Measurements from ENCODE around the gene TIGIT.

The TIGIT gene

DNA sequence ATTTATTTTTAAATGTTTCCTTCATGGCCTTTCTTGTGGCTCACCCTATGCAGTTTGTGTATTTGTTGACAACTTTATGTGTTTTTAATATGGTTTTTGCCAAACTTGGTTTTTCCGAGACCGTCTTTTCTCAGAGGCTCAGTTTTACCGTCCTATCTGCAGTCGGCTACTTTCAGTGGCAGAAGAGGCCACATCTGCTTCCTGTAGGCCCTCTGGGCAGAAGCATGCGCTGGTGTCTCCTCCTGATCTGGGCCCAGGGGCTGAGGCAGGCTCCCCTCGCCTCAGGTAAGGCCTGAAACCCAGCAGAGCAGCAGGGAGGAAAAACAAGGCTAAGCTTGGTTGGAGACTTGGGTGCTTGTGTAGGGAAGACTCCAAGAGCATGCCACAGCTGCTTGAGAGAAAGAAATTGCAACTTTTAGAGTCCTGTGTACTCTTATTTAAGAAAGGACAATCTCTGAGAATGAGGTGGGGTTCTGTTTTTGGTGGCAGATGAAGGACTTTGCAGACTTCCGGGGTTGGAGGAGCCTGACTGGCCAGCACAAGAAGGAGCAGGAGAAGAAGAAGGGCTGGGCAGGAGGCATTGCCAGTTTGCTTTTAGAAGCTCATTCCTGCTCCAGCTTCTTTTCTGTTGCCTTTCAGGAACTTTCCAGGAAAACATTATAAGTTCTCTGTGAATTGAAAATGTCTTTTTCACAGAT lies at the start of gene TIGIT:
Gene TIGIT, plus strand, starts transcription at position 191 of the 698 bp plus-strand sequence. Its CDS starts 34 bp downstream, at position 225.
- H3K9me3 ChIP-seq (ENCODE audit: insufficient read depth, low read length), result no peaks in the 10 kb centered on the region
- no peaks in the 10 kb centered on the region for H3K27me3 ChIP-seq (ENCODE audit: insufficient read depth, insufficient read length)
- TF ChIP-seq YY1 (IDR thresholded peaks at IDR 0.05; ENCODE audit: insufficient read depth, insufficient read length) (no peak), SUZ12 (IDR thresholded peaks at IDR 0.05; ENCODE audit: extremely low read depth, insufficient read depth, insufficient read length) (no peak), ZNF274 (IDR thresholded peaks at IDR 0.05; ENCODE audit: low read depth, low read length) (no peak)
- peaks cover 6% of the 10 kb centered on the region for H3K4me1 ChIP-seq (ENCODE audit: insufficient read depth, insufficient read length)
- H3K9ac ChIP-seq (ENCODE audit: insufficient read length, low read depth), result no peak within 1 kb of the TSS
- no peak within 1 kb of the TSS for H3K4me3 ChIP-seq (ENCODE audit: insufficient read length, low read depth)
- no peaks in the 10 kb centered on the region for H3K36me3 ChIP-seq (ENCODE audit: insufficient read depth, insufficient read length, low read length)
- DNase-seq (ENCODE audit: low read depth, low spot score), result no peak

DNA sequence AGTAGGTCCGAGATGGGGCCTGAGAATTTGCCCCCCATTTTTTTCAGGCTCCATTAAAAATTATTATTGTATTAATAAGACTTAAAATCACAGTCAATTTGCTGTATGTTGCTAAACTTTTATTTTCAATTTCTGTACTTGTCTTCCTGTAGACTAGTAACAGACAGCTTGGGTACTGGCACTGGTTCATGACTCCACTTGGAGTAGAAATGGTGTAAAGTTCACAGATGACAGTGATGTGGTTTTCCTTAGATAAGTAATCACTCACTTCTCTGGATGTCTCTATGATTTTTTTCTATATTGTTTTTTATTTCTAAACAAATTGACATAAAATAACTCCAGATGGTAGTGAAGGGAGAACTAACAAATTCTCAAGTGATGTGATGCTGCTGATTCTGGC lies 40.9 kb upstream of the TIGIT start:
- H3K4me3 ChIP-seq (ENCODE audit: insufficient read length, low read depth), result no peak overlapping the region
- H3K4me1 ChIP-seq (ENCODE audit: insufficient read depth, insufficient read length), result no peaks in the 10 kb centered on the region
- no peaks in the 10 kb centered on the region for H3K27me3 ChIP-seq (ENCODE audit: insufficient read depth, insufficient read length)
- no peaks in the 10 kb centered on the region for H3K36me3 ChIP-seq (ENCODE audit: insufficient read depth, insufficient read length, low read length)
- DNase-seq (ENCODE audit: low read depth, low spot score), result no peak
- TF ChIP-seq YY1 (IDR thresholded peaks at IDR 0.05; ENCODE audit: insufficient read depth, insufficient read length), result no peak
- no peak for TF ChIP-seq ZNF274 (IDR thresholded peaks at IDR 0.05; ENCODE audit: low read depth, low read length)
- no peak for TF ChIP-seq SUZ12 (IDR thresholded peaks at IDR 0.05; ENCODE audit: extremely low read depth, insufficient read depth, insufficient read length)
- H3K9me3 ChIP-seq (ENCODE audit: insufficient read depth, low read length), result no peaks in the 10 kb centered on the region
- no peak overlapping the region for H3K9ac ChIP-seq (ENCODE audit: insufficient read length, low read depth)

DNA sequence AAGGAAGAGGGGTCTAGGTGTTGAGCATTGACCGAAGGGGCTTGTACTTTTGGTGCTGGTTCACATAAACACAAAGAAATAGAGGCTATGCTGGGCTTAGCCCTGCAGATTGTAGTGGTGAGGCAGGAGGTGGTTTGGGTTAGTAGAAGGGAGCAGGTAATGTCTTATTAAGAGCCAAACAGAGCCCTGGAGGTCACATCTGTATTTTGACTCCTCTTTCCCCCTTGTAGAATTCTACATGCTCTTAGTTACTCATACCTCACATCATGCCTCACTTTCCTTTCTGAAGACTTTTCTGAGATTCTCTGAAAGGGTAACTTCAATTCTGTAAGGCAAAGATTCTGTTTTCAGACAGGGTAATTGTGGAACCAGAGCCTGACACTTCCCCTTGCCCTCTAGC lies 40.3 kb upstream of the TIGIT start:
- no peaks in the 10 kb centered on the region for H3K4me1 ChIP-seq (ENCODE audit: insufficient read depth, insufficient read length)
- H3K9me3 ChIP-seq (ENCODE audit: insufficient read depth, low read length), result no peaks in the 10 kb centered on the region
- no peaks in the 10 kb centered on the region for H3K36me3 ChIP-seq (ENCODE audit: insufficient read depth, insufficient read length, low read length)
- H3K4me3 ChIP-seq (ENCODE audit: insufficient read length, low read depth), result no peak overlapping the region
- H3K27me3 ChIP-seq (ENCODE audit: insufficient read depth, insufficient read length), result no peaks in the 10 kb centered on the region
- DNase-seq (ENCODE audit: low read depth, low spot score), result no peak
- no peak overlapping the region for H3K9ac ChIP-seq (ENCODE audit: insufficient read length, low read depth)
- TF ChIP-seq ZNF274 (IDR thresholded peaks at IDR 0.05; ENCODE audit: low read depth, low read length) (no peak), YY1 (IDR thresholded peaks at IDR 0.05; ENCODE audit: insufficient read depth, insufficient read length) (no peak), SUZ12 (IDR thresholded peaks at IDR 0.05; ENCODE audit: extremely low read depth, insufficient read depth, insufficient read length) (no peak)

DNA sequence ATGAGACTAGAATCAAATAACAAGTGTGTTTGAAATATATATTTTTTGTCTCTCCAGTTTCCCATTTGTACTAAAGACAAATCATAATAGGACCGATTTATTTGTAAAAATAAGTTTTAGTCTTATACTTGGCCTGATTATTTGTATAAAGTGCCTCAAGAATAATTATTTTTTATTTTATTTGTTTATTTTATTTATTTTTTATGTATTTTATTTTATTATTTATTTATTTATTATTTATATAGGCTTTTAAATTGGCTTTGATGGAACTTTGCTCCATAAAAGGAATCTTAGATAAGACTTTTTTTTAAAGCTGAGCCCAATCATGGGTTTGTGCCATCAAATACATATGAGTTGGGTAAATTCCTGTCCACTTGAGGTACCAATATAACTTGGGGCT lies 34.3 kb upstream of the TIGIT start:
- no peak for DNase-seq (ENCODE audit: low read depth, low spot score)
- no peaks in the 10 kb centered on the region for H3K27me3 ChIP-seq (ENCODE audit: insufficient read depth, insufficient read length)

DNA sequence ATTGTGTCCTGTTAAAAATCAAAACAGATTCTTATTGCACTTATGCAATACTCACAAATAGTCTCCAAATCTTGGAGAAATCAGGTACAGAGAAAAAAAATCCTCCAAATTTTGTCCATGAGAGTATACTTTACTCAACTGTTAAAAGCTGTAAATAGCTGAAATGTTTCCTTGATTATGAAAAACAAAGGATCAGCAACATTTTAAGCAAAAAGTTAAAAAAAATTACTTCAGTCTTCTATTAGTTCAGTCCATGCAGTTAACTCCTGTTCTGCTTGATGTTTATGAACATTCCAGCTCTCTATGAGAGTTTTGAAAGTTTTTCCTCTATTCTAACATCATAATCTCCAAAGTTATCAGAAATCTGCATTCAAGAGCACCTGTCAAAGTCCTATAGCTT lies 33.7 kb upstream of the TIGIT start:
- Histone ChIP-seq H3K9me3 (ENCODE audit: insufficient read depth, low read length) (peaks cover 18% of the 10 kb centered on the region; the same call in 1 of the 2 replicates), H3K4me1 (ENCODE audit: insufficient read depth, insufficient read length) (no peaks in the 10 kb centered on the region), H3K4me3 (ENCODE audit: insufficient read length, low read depth) (no peak overlapping the region), H3K9ac (ENCODE audit: insufficient read length, low read depth) (no peak overlapping the region), H3K36me3 (ENCODE audit: insufficient read depth, insufficient read length, low read length) (no peaks in the 10 kb centered on the region), H3K27me3 (ENCODE audit: insufficient read depth, insufficient read length) (no peaks in the 10 kb centered on the region)
- TF ChIP-seq SUZ12 (IDR thresholded peaks at IDR 0.05; ENCODE audit: extremely low read depth, insufficient read depth, insufficient read length) (no peak), ZNF274 (IDR thresholded peaks at IDR 0.05; ENCODE audit: low read depth, low read length) (no peak), YY1 (IDR thresholded peaks at IDR 0.05; ENCODE audit: insufficient read depth, insufficient read length) (no peak)
- no peak for DNase-seq (ENCODE audit: low read depth, low spot score)

More for the DNA sequence above, 34.3 kb upstream of the TIGIT start:
- Histone ChIP-seq H3K4me3 (ENCODE audit: insufficient read length, low read depth) (no peak overlapping the region), H3K9ac (ENCODE audit: insufficient read length, low read depth) (no peak overlapping the region), H3K9me3 (ENCODE audit: insufficient read depth, low read length) (peaks cover 18% of the 10 kb centered on the region; the same call in 1 of the 2 replicates), H3K4me1 (ENCODE audit: insufficient read depth, insufficient read length) (no peaks in the 10 kb centered on the region), H3K36me3 (ENCODE audit: insufficient read depth, insufficient read length, low read length) (no peaks in the 10 kb centered on the region)
- TF ChIP-seq YY1 (IDR thresholded peaks at IDR 0.05; ENCODE audit: insufficient read depth, insufficient read length), result no peak
- TF ChIP-seq ZNF274 (IDR thresholded peaks at IDR 0.05; ENCODE audit: low read depth, low read length), result no peak
- no peak for TF ChIP-seq SUZ12 (IDR thresholded peaks at IDR 0.05; ENCODE audit: extremely low read depth, insufficient read depth, insufficient read length)

DNA sequence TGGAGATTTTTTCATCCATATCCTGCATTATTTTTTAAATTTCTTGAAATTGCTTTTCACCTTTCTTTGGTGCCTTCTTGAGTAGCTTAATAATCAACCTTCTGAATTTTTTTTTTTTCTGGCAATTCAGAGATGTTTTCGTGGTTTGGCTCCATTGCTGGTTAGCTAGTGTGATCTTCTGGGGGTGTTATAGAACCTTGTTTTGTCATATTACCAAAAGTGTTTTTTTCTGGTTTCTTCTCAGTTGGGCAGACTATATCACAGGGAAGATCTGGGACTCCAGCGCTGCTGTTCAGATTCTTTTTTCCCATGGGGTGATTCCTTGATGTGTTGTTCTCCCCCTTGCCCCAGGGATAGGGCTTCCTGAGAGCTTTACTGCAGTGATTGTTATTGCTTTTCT lies 23.8 kb upstream of the TIGIT start:
- Histone ChIP-seq H3K4me1 (ENCODE audit: insufficient read depth, insufficient read length) (no peaks in the 10 kb centered on the region), H3K36me3 (ENCODE audit: insufficient read depth, insufficient read length, low read length) (no peaks in the 10 kb centered on the region), H3K4me3 (ENCODE audit: insufficient read length, low read depth) (no peak overlapping the region), H3K9me3 (ENCODE audit: insufficient read depth, low read length) (peaks cover 14% of the 10 kb centered on the region), H3K9ac (ENCODE audit: insufficient read length, low read depth) (no peak overlapping the region), H3K27me3 (ENCODE audit: insufficient read depth, insufficient read length) (no peaks in the 10 kb centered on the region)
- DNase-seq (ENCODE audit: low read depth, low spot score), result no peak
- TF ChIP-seq YY1 (IDR thresholded peaks at IDR 0.05; ENCODE audit: insufficient read depth, insufficient read length), result no peak
- no peak for TF ChIP-seq ZNF274 (IDR thresholded peaks at IDR 0.05; ENCODE audit: low read depth, low read length)
- no peak for TF ChIP-seq SUZ12 (IDR thresholded peaks at IDR 0.05; ENCODE audit: extremely low read depth, insufficient read depth, insufficient read length)

DNA sequence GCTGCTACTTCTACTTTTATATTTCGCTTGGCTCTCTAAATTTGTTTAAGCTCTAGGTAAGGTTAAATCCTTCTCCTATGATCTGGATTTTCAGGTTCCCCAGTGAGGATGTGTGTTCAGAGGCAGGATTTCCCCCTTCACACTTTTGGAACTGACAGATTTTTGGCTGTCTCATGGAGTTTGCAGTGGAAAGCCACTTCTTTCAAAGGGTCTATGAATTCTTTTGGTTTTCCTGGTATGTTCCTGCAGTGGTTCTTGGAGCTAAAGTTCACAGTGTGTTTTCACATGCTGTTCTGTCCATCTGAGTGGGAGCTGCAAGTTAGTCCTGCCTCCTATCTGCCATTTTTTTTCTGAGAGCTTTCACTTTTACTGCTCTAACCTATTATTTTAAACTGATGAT lies 21.6 kb upstream of the TIGIT start:
- H3K27me3 ChIP-seq (ENCODE audit: insufficient read depth, insufficient read length), result no peaks in the 10 kb centered on the region
- H3K9me3 ChIP-seq (ENCODE audit: insufficient read depth, low read length), result peaks cover 24% of the 10 kb centered on the region
- no peak overlapping the region for H3K9ac ChIP-seq (ENCODE audit: insufficient read length, low read depth)
- H3K36me3 ChIP-seq (ENCODE audit: insufficient read depth, insufficient read length, low read length), result no peaks in the 10 kb centered on the region
- no peak for DNase-seq (ENCODE audit: low read depth, low spot score)
- no peaks in the 10 kb centered on the region for H3K4me1 ChIP-seq (ENCODE audit: insufficient read depth, insufficient read length)
- TF ChIP-seq YY1 (IDR thresholded peaks at IDR 0.05; ENCODE audit: insufficient read depth, insufficient read length) (no peak), ZNF274 (IDR thresholded peaks at IDR 0.05; ENCODE audit: low read depth, low read length) (no peak), SUZ12 (IDR thresholded peaks at IDR 0.05; ENCODE audit: extremely low read depth, insufficient read depth, insufficient read length) (no peak)
- no peak overlapping the region for H3K4me3 ChIP-seq (ENCODE audit: insufficient read length, low read depth)
